ENCODE measurements around the gene BAX. TPM values are rescaled to one million over a fixed set of nuclear protein-coding genes. Genes with fewer than 3 reads are reported as not detected.

BAX gene
- total and polyA plus RNA-seq, 9 of the 15 experiments (the other 6 are each of a cell fraction or from before 2014, with no cell fraction given): 3.2 to 95.4 (median 44.5) TPM

- TF ChIP-seq ZNF609 (CRISPR knock-in tag; IDR thresholded peaks at IDR 0.05; ENCODE audit: borderline replicate concordance) (no peak), DACH1 (IDR thresholded peaks at IDR 0.05; ENCODE audit: partially characterized antibody) (no peak), ETV1 (tag; conservative IDR thresholded peaks at IDR 0.05; ENCODE audit: low read depth) (peak; percentile 65), BCLAF1 (IDR thresholded peaks at IDR 0.05; ENCODE audit: borderline replicate concordance in 1 of 2, control insufficient read depth in 1 of 2, low read depth in 2 of 2, low read length in 1 of 2) (no peak), JUN (IDR thresholded peaks at IDR 0.05; ENCODE audit: borderline replicate concordance, low read depth, low read length) (no peak), JUN (CRISPR knock-in tag; IDR thresholded peaks at IDR 0.05; ENCODE audit: borderline replicate concordance) (no peak), ZNF639 (CRISPR knock-in tag; conservative IDR thresholded peaks at IDR 0.05 in 1 of 2, IDR thresholded peaks at IDR 0.05 in 1 of 2) (no peak)
- TF ChIP-seq, protein P1, sequence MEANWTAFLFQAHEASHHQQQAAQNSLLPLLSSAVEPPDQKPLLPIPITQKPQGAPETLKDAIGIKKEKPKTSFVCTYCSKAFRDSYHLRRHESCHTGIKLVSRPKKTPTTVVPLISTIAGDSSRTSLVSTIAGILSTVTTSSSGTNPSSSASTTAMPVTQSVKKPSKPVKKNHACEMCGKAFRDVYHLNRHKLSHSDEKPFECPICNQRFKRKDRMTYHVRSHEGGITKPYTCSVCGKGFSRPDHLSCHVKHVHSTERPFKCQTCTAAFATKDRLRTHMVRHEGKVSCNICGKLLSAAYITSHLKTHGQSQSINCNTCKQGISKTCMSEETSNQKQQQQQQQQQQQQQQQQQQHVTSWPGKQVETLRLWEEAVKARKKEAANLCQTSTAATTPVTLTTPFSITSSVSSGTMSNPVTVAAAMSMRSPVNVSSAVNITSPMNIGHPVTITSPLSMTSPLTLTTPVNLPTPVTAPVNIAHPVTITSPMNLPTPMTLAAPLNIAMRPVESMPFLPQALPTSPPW (CRISPR knock-in tag; IDR thresholded peaks at IDR 0.05): peak; percentile 24; the same call in 1 of the 2 replicates
These were observed 11.6 kb upstream of the BAX start (continued) for GRCh38 chr19:48943081-48943480.
